Stimulated activated CD8-positive, alpha-beta memory T cell treated with anti-CD3 and anti-CD28 coated beads, Interleukin-7, amount 100 ng/mL, for 24 hours (primary cell): ENCODE measurements around the gene C12orf56.
"Not testable (repeated sequence)": the region's sequence is repeated elsewhere in the genome, so short reads cannot be mapped to it uniquely, and the experiment has no call there.

ENCODE experiments used
- DNase-seq: peaks from one replicate; pipeline ENCODE4 v3.0.0-alpha.2; 2020; ENCODE audit warnings: low read depth

C12orf56 gene

GRCh38 chr12:64385468-64385867 is 5.1 kb downstream of the C12orf56 start:
- DNase-seq: no peak

GRCh38 chr12:64385019-64385418 is 5.5 kb downstream of the C12orf56 start:
- no peak for DNase-seq

GRCh38 chr12:64383675-64384074 is 6.9 kb downstream of the C12orf56 start:
- DNase-seq: no peak

GRCh38 chr12:64362721-64363305 is 27.7 kb downstream of the C12orf56 start:
- DNase-seq: no peak

GRCh38 chr12:64361173-64361572 is 29.4 kb downstream of the C12orf56 start:
- not testable (repeated sequence) for DNase-seq

GRCh38 chr12:64356209-64356608 is 34.3 kb downstream of the C12orf56 start:
- DNase-seq: not testable (repeated sequence)

- DNase-seq: no peak
These were observed 38.4 kb downstream of the C12orf56 start for GRCh38 chr12:64352181-64352580.

GRCh38 chr12:64351265-64351664 is 39.3 kb downstream of the C12orf56 start:
- DNase-seq: no peak

GRCh38 chr12:64347630-64348029 is 42.9 kb downstream of the C12orf56 start:
- no peak for DNase-seq

- DNase-seq: not testable (repeated sequence)
These were observed 45.9 kb downstream of the C12orf56 start for GRCh38 chr12:64344631-64345030.

GRCh38 chr12:64340546-64340945 is 50.0 kb downstream of the C12orf56 start:
- DNase-seq: not testable (repeated sequence)

GRCh38 chr12:64335886-64336466 is 54.6 kb downstream of the C12orf56 start:
- DNase-seq: no peak

- no peak for DNase-seq
These were observed 57.6 kb downstream of the C12orf56 start for GRCh38 chr12:64332938-64333337.

GRCh38 chr12:64332296-64332695 is 58.3 kb downstream of the C12orf56 start:
- DNase-seq: no peak

- not testable (repeated sequence) for DNase-seq
These were observed 61.4 kb downstream of the C12orf56 start for GRCh38 chr12:64329031-64329710.

- DNase-seq: no peak
These were observed 65.5 kb downstream of the C12orf56 start for GRCh38 chr12:64325055-64325454.

GRCh38 chr12:64323476-64324225 is 66.9 kb downstream of the C12orf56 start:
- DNase-seq: no peak

GRCh38 chr12:64323006-64323405 is 67.6 kb downstream of the C12orf56 start:
- no peak for DNase-seq

GRCh38 chr12:64320611-64321010 is 69.9 kb downstream of the C12orf56 start:
- no peak for DNase-seq

- DNase-seq: not testable (repeated sequence)
These were observed 70.9 kb downstream of the C12orf56 start for GRCh38 chr12:64319540-64320225.

- DNase-seq: no peak
These were observed 72.0 kb downstream of the C12orf56 start for GRCh38 chr12:64318605-64319004.

- DNase-seq: no peak
These were observed 78.7 kb downstream of the C12orf56 start for GRCh38 chr12:64311877-64312276.
